Measurements from ENCODE around the gene EPB41L3.

GRCh38 chr18:5518899-5519371 lies 24.9 kb downstream of the EPB41L3 start:
- no peak for TF ChIP-seq CTCF (IDR thresholded peaks at IDR 0.05)
- no peak for TF ChIP-seq RCOR1 (IDR thresholded peaks at IDR 0.05; ENCODE audit: low read depth, low read length)
- no peak for TF ChIP-seq EP300 (IDR thresholded peaks at IDR 0.05)
- TF ChIP-seq MAZ (IDR thresholded peaks at IDR 0.05; ENCODE audit: borderline replicate concordance, low read depth, low read length), result no peak
- TF ChIP-seq KDM1A (IDR thresholded peaks at IDR 0.05; ENCODE audit: low read depth), result no peak
- TF ChIP-seq ESRRA (IDR thresholded peaks at IDR 0.05; ENCODE audit: borderline replicate concordance, low read length), result no peak
- TF ChIP-seq MYC (IDR thresholded peaks at IDR 0.05; ENCODE audit: borderline replicate concordance, low read length), result no peak
- TF ChIP-seq POLR2A (IDR thresholded peaks at IDR 0.05; ENCODE audit: low read length), result no peak
- no peak for TF ChIP-seq E2F6 (IDR thresholded peaks at IDR 0.05; ENCODE audit: borderline replicate concordance, low read depth)
- TF ChIP-seq JUNB (IDR thresholded peaks at IDR 0.05), result no peak
- no peak for TF ChIP-seq CEBPB (IDR thresholded peaks at IDR 0.05)

Data from A549 (cell line).